Ishikawa (cell line): ENCODE data around the gene TNFSF15.

Experiments
- CEBPB ChIP-seq: IDR thresholded peaks from 2 replicates; pipeline ENCODE4 v1.6.1; 2012
- EGR1 ChIP-seq: IDR thresholded peaks from 2 replicates; pipeline ENCODE4 v1.6.1; 2012
- EP300 ChIP-seq: IDR thresholded peaks from 2 replicates; pipeline ENCODE4 v1.6.1; 2012; ENCODE audit warnings: borderline replicate concordance
- FOXM1 ChIP-seq: IDR thresholded peaks from 2 replicates; pipeline ENCODE4 v1.6.1; 2012; ENCODE audit warnings: low read depth, borderline replicate concordance
- MAX ChIP-seq: IDR thresholded peaks from 2 replicates; pipeline ENCODE4 v1.6.1; 2012
- NFIC ChIP-seq: IDR thresholded peaks from 2 replicates; pipeline ENCODE4 v1.6.1; 2012
- RAD21 ChIP-seq: IDR thresholded peaks from 2 replicates; pipeline ENCODE4 v1.6.1; 2012; ENCODE audit warnings: low read depth
- TAF1 ChIP-seq: IDR thresholded peaks from 2 replicates; pipeline ENCODE4 v1.6.1; 2012; ENCODE audit warnings: low read depth, mild to moderate bottlenecking
- TCF12 ChIP-seq: IDR thresholded peaks from 2 replicates; pipeline ENCODE4 v1.6.1; 2012; ENCODE audit warnings: low read depth
- TEAD4 ChIP-seq: IDR thresholded peaks from 2 replicates; pipeline ENCODE4 v1.6.1; 2012
- USF1 ChIP-seq: IDR thresholded peaks from 2 replicates; pipeline ENCODE4 v1.6.1; 2012
- YY1 ChIP-seq: IDR thresholded peaks from 2 replicates; pipeline ENCODE4 v1.6.1; 2012; ENCODE audit warnings: low read depth
- TF ChIP-seq, protein P1 (sequence below): IDR thresholded peaks from 2 replicates; pipeline ENCODE4 v1.6.1; 2012; ENCODE audit warnings: low read depth, mild to moderate bottlenecking

- TF ChIP-seq FOXM1 (no peak), NFIC (no peak), EP300 (no peak), USF1 (no peak), YY1 (no peak), EGR1 (no peak), MAX (no peak), CEBPB (no peak), RAD21 (no peak), TAF1 (no peak), TEAD4 (no peak), TCF12 (no peak)
- TF ChIP-seq, protein P1, sequence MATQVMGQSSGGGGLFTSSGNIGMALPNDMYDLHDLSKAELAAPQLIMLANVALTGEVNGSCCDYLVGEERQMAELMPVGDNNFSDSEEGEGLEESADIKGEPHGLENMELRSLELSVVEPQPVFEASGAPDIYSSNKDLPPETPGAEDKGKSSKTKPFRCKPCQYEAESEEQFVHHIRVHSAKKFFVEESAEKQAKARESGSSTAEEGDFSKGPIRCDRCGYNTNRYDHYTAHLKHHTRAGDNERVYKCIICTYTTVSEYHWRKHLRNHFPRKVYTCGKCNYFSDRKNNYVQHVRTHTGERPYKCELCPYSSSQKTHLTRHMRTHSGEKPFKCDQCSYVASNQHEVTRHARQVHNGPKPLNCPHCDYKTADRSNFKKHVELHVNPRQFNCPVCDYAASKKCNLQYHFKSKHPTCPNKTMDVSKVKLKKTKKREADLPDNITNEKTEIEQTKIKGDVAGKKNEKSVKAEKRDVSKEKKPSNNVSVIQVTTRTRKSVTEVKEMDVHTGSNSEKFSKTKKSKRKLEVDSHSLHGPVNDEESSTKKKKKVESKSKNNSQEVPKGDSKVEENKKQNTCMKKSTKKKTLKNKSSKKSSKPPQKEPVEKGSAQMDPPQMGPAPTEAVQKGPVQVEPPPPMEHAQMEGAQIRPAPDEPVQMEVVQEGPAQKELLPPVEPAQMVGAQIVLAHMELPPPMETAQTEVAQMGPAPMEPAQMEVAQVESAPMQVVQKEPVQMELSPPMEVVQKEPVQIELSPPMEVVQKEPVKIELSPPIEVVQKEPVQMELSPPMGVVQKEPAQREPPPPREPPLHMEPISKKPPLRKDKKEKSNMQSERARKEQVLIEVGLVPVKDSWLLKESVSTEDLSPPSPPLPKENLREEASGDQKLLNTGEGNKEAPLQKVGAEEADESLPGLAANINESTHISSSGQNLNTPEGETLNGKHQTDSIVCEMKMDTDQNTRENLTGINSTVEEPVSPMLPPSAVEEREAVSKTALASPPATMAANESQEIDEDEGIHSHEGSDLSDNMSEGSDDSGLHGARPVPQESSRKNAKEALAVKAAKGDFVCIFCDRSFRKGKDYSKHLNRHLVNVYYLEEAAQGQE = no peak
Observed at GRCh38 chr9:114810614-114811013, 4.8 kb upstream of the TNFSF15 start.
